ENCODE measurements around the gene FER.
"Not testable (repeated sequence)": the region's sequence is repeated elsewhere in the genome, so short reads cannot be mapped to it uniquely, and the experiment has no call there.

FER gene

GRCh38 chr5:108975697-108976096, 228.0 kb downstream of the FER start:
- no peak overlapping the region for H4K8ac ChIP-seq (ENCODE audit: low read length)
- H3K79me1 ChIP-seq (replicated peaks; ENCODE audit: low read length, poor library complexity, severe bottlenecking), result no peaks in the 10 kb centered on the region
- H3K27me3 ChIP-seq (ENCODE audit: control insufficient read depth in 1 of 2, insufficient read depth in 1 of 2, low read length in 2 of 2), result no peaks in the 10 kb centered on the region
- H4K91ac ChIP-seq (ENCODE audit: low read length), result no peak overlapping the region
- no peak for DNase-seq
- no peak overlapping the region for H3K18ac ChIP-seq (ENCODE audit: low read depth in 1 of 2, low read length in 2 of 2)
- H3K27ac ChIP-seq (ENCODE audit: low read length, poor library complexity, severe bottlenecking), result no peak overlapping the region
- H3K4me1 ChIP-seq (ENCODE audit: control insufficient read depth, insufficient read depth, low read depth, low read length), result no peaks in the 10 kb centered on the region
- H3K4me2 ChIP-seq (ENCODE audit: low read length, poor library complexity, severe bottlenecking), result no peak overlapping the region
- H3K4ac ChIP-seq (ENCODE audit: low read depth in 1 of 2, low read length in 2 of 2), result no peak overlapping the region
- no peak overlapping the region for H2BK5ac ChIP-seq (ENCODE audit: low read depth, low read length, poor library complexity, severe bottlenecking)
- H3K23ac ChIP-seq (ENCODE audit: low read length in 2 of 2), result no peak overlapping the region
- no peak overlapping the region for H3K4me3 ChIP-seq (ENCODE audit: insufficient read depth in 1 of 2, low read depth in 1 of 2, low read length in 2 of 2)
- H3K9me3 ChIP-seq (ENCODE audit: control insufficient read depth, low read length), result no peaks in the 10 kb centered on the region
- no peak overlapping the region for H3K9ac ChIP-seq (ENCODE audit: low read length)
- H2BK120ac ChIP-seq (ENCODE audit: low read depth, low read length), result no peak overlapping the region
- H2BK15ac ChIP-seq (ENCODE audit: low read depth, poor library complexity, severe bottlenecking), result no peak overlapping the region
- H3K36me3 ChIP-seq (ENCODE audit: control insufficient read depth in 1 of 2, insufficient read depth in 2 of 2, low read depth in 1 of 2, low read length in 2 of 2), result peaks cover 0 to 25% of the 10 kb centered on the region in 2 experiments
- no peak overlapping the region for H2AK5ac ChIP-seq (ENCODE audit: low read length, severe bottlenecking)
- no peak overlapping the region for H2BK12ac ChIP-seq (ENCODE audit: low read length in 2 of 2)
- 93% methylated on average over 2 of the region's 2 CpGs for WGBS
- no peak overlapping the region for H2AFZ ChIP-seq (ENCODE audit: low read depth, low read length)
- H3K14ac ChIP-seq (ENCODE audit: low read length in 2 of 2), result no peak overlapping the region

GRCh38 chr5:108983461-108984092, 235.9 kb downstream of the FER start:
- no peak overlapping the region for H2AK5ac ChIP-seq (ENCODE audit: low read length, severe bottlenecking)
- no peak overlapping the region for H2BK12ac ChIP-seq (ENCODE audit: low read length in 2 of 2)
- H3K4me2 ChIP-seq (ENCODE audit: low read length, poor library complexity, severe bottlenecking), result no peak overlapping the region
- no peaks in the 10 kb centered on the region for H3K79me1 ChIP-seq (replicated peaks; ENCODE audit: low read length, poor library complexity, severe bottlenecking)
- H3K27me3 ChIP-seq (ENCODE audit: control insufficient read depth in 1 of 2, insufficient read depth in 1 of 2, low read length in 2 of 2), result no peaks in the 10 kb centered on the region
- no peaks in the 10 kb centered on the region for H3K9me3 ChIP-seq (ENCODE audit: control insufficient read depth, low read length)
- H2AFZ ChIP-seq (ENCODE audit: low read depth, low read length), result no peak overlapping the region
- H3K4me1 ChIP-seq (ENCODE audit: control insufficient read depth, insufficient read depth, low read depth, low read length), result no peaks in the 10 kb centered on the region
- no peak overlapping the region for H3K14ac ChIP-seq (ENCODE audit: low read length in 2 of 2)
- no peak overlapping the region for H2BK15ac ChIP-seq (ENCODE audit: low read depth, poor library complexity, severe bottlenecking)
- no peak overlapping the region for H3K4ac ChIP-seq (ENCODE audit: low read depth in 1 of 2, low read length in 2 of 2)
- no peak overlapping the region for H3K27ac ChIP-seq (ENCODE audit: low read length, poor library complexity, severe bottlenecking)
- 95% methylated on average over 3 of the region's 4 CpGs for WGBS
- no peak overlapping the region for H4K91ac ChIP-seq (ENCODE audit: low read length)
- H4K8ac ChIP-seq (ENCODE audit: low read length), result no peak overlapping the region
- H2BK5ac ChIP-seq (ENCODE audit: low read depth, low read length, poor library complexity, severe bottlenecking), result no peak overlapping the region
- H3K18ac ChIP-seq (ENCODE audit: low read depth in 1 of 2, low read length in 2 of 2), result no peak overlapping the region
- H3K9ac ChIP-seq (ENCODE audit: low read length), result no peak overlapping the region
- no peak overlapping the region for H3K4me3 ChIP-seq (ENCODE audit: insufficient read depth in 1 of 2, low read depth in 1 of 2, low read length in 2 of 2)
- H2BK120ac ChIP-seq (ENCODE audit: low read depth, low read length), result no peak overlapping the region
- no peak overlapping the region for H3K23ac ChIP-seq (ENCODE audit: low read length in 2 of 2)
- no peak for DNase-seq
- peaks cover 0 to 21% of the 10 kb centered on the region in 2 experiments for H3K36me3 ChIP-seq (ENCODE audit: control insufficient read depth in 1 of 2, insufficient read depth in 2 of 2, low read depth in 1 of 2, low read length in 2 of 2)

DNA sequence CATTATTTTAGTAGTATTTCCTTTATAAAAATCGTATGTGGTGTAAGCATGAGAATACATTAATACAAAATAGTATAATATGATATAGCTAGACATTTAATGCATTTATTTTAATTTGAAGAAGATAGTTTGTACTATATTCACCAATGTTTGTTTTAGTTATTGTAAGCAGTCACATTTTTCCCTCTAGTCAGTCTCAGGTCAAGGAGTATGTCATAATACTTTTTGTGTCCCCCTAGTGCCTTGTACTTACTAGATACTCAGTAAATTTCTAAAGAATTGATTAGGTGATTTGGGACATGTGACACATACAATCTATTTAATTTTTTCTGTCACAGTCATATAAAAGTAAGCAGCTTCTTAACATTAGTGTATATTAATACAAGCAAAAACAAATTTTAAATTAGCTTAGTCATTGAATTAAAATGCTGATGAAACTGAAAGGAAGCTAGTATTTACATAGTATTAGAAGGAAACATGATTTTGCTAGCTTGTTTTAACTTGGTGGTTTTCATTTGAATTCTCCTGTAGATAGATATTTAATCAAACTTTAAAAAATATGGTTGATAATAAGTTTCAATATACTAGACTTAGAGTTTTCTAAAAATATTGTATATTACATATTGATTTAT, 242.2 kb downstream of the FER start:
- Histone ChIP-seq H3K79me1 (replicated peaks; ENCODE audit: low read length, poor library complexity, severe bottlenecking) (no peaks in the 10 kb centered on the region), H2BK12ac (ENCODE audit: low read length in 2 of 2) (no peak overlapping the region), H3K4me3 (ENCODE audit: insufficient read depth in 1 of 2, low read depth in 1 of 2, low read length in 2 of 2) (no peak overlapping the region), H3K4me2 (ENCODE audit: low read length, poor library complexity, severe bottlenecking) (no peak overlapping the region), H3K27me3 (ENCODE audit: control insufficient read depth in 1 of 2, insufficient read depth in 1 of 2, low read length in 2 of 2) (no peaks in the 10 kb centered on the region), H3K9me3 (ENCODE audit: control insufficient read depth, low read length) (peaks cover 8% of the 10 kb centered on the region), H3K4ac (ENCODE audit: low read depth in 1 of 2, low read length in 2 of 2) (no peak overlapping the region), H3K4me1 (ENCODE audit: control insufficient read depth, insufficient read depth, low read depth, low read length) (no peaks in the 10 kb centered on the region), H2BK15ac (ENCODE audit: low read depth, poor library complexity, severe bottlenecking) (no peak overlapping the region), H3K23ac (ENCODE audit: low read length in 2 of 2) (no peak overlapping the region), H2BK5ac (ENCODE audit: low read depth, low read length, poor library complexity, severe bottlenecking) (no peak overlapping the region), H3K18ac (ENCODE audit: low read depth in 1 of 2, low read length in 2 of 2) (no peak overlapping the region), H2AFZ (ENCODE audit: low read depth, low read length) (no peak overlapping the region), H4K91ac (ENCODE audit: low read length) (no peak overlapping the region), H2BK120ac (ENCODE audit: low read depth, low read length) (no peak overlapping the region), H3K36me3 (ENCODE audit: control insufficient read depth in 1 of 2, insufficient read depth in 2 of 2, low read depth in 1 of 2, low read length in 2 of 2) (peaks cover 0 to 8% of the 10 kb centered on the region in 2 experiments), H2AK5ac (ENCODE audit: low read length, severe bottlenecking) (no peak overlapping the region), H4K8ac (ENCODE audit: low read length) (no peak overlapping the region), H3K27ac (ENCODE audit: low read length, poor library complexity, severe bottlenecking) (no peak overlapping the region), H3K14ac (ENCODE audit: low read length in 2 of 2) (no peak overlapping the region), H3K9ac (ENCODE audit: low read length) (peak overlapping the region; percentile 44)
- WGBS, result no CpG with 5 or more reads among the region's 1 CpG
- DNase-seq, result peak; percentile 21

DNA sequence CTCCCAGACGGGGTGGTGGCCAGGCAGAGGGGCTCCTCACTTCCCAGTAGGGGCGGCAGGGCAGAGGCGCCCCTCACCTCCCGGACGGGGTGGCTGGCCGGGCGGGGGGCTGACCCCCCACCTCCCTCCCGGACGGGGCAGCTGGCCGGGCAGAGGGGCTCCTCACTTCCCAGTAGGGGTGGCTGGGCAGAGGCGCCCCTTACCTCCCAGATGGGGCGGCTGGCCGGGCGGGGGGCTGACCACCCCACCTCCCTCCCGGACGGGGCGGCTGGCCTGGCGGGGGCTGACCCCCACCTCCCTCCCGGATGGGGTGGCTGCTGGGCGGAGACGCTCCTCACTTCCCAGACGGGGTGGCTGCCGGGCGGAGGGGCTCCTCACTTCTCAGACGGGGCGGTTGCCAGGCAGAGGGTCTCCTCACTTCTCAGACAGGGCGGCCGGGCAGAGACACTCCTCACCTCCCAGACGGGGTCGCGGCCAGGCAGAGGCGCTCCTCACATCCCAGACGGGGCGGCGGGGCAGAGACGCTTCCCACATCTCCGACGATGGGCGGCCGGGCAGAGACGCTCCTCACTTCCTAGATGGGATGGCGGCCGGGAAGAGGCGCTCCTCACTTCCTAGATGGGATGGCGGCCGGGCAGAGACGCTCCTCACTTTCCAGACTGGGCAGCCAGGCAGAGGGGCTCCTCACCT, 244.8 kb downstream of the FER start:
- H2BK15ac ChIP-seq (ENCODE audit: low read depth, poor library complexity, severe bottlenecking); H3K4me1 ChIP-seq (ENCODE audit: control insufficient read depth, insufficient read depth, low read depth, low read length); H3K79me1 ChIP-seq (replicated peaks; ENCODE audit: low read length, poor library complexity, severe bottlenecking); H3K4me2 ChIP-seq (ENCODE audit: low read length, poor library complexity, severe bottlenecking); H2BK12ac ChIP-seq (ENCODE audit: low read length in 2 of 2); H3K14ac ChIP-seq (ENCODE audit: low read length in 2 of 2); H3K9ac ChIP-seq (ENCODE audit: low read length); DNase-seq; H2BK5ac ChIP-seq (ENCODE audit: low read depth, low read length, poor library complexity, severe bottlenecking); H3K4me3 ChIP-seq (ENCODE audit: insufficient read depth in 1 of 2, low read depth in 1 of 2, low read length in 2 of 2); H2AFZ ChIP-seq (ENCODE audit: low read depth, low read length); H3K27me3 ChIP-seq (ENCODE audit: control insufficient read depth in 1 of 2, insufficient read depth in 1 of 2, low read length in 2 of 2); H4K91ac ChIP-seq (ENCODE audit: low read length); H3K27ac ChIP-seq (ENCODE audit: low read length, poor library complexity, severe bottlenecking); H3K18ac ChIP-seq (ENCODE audit: low read depth in 1 of 2, low read length in 2 of 2); H3K23ac ChIP-seq (ENCODE audit: low read length in 2 of 2); H4K8ac ChIP-seq (ENCODE audit: low read length); H2BK120ac ChIP-seq (ENCODE audit: low read depth, low read length); H2AK5ac ChIP-seq (ENCODE audit: low read length, severe bottlenecking); H3K4ac ChIP-seq (ENCODE audit: low read depth in 1 of 2, low read length in 2 of 2); H3K36me3 ChIP-seq (ENCODE audit: control insufficient read depth in 1 of 2, insufficient read depth in 2 of 2, low read depth in 1 of 2, low read length in 2 of 2): not testable (repeated sequence)
- whole genome bisulfite sequencing, result 98% methylated on average over 25 of the region's 47 CpGs
- peaks cover 11% of the 10 kb centered on the region for H3K9me3 ChIP-seq (ENCODE audit: control insufficient read depth, low read length)

All from mesenchymal stem cell (in vitro differentiated cells and primary cell).